ENCODE data around the gene TAF3.

The TAF3 gene

GRCh38 chr10:8059191-8059936 lies 241.1 kb downstream of the TAF3 start:
- DNase-seq: no peak

GRCh38 chr10:8060010-8060703 lies 241.9 kb downstream of the TAF3 start:
- DNase-seq: no peak

GRCh38 chr10:8060704-8061121 lies 242.4 kb downstream of the TAF3 start:
- DNase-seq: no peak

GRCh38 chr10:8061274-8062211 lies 243.2 kb downstream of the TAF3 start:
- no peak for DNase-seq

GRCh38 chr10:8063128-8063908 lies 245.0 kb downstream of the TAF3 start:
- DNase-seq: no peak

GRCh38 chr10:8063935-8064334 lies 245.6 kb downstream of the TAF3 start:
- no peak for DNase-seq

- DNase-seq: no peak
Measured at GRCh38 chr10:8064436-8064835, 246.1 kb downstream of the TAF3 start.

GRCh38 chr10:8065651-8066050 lies 247.3 kb downstream of the TAF3 start:
- no peak for DNase-seq

- no peak for DNase-seq
Measured at GRCh38 chr10:8066124-8066523, 247.8 kb downstream of the TAF3 start.
